Measurements from ENCODE around the gene CNTN5.

DNA sequence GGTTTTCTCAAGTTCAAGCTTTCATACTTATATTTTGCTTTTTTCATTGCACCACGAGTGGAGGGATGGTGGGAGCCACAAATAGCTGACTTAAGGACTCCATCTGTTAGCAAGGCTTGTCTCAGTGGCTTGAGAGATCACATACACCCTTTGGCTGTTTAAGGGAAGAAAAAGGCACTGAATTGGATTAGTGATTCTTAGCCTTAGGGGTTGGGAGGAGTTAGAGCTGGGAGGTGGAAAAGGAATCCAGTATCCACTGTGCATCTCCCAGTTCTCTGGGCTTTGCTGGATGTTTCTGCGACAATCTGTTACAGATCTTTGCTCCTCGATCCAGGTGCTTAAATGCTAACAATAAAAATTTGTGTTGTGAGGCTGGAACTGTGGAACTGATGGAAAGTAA is 593.6 kb downstream of the CNTN5 start:
- TF ChIP-seq, protein P1, sequence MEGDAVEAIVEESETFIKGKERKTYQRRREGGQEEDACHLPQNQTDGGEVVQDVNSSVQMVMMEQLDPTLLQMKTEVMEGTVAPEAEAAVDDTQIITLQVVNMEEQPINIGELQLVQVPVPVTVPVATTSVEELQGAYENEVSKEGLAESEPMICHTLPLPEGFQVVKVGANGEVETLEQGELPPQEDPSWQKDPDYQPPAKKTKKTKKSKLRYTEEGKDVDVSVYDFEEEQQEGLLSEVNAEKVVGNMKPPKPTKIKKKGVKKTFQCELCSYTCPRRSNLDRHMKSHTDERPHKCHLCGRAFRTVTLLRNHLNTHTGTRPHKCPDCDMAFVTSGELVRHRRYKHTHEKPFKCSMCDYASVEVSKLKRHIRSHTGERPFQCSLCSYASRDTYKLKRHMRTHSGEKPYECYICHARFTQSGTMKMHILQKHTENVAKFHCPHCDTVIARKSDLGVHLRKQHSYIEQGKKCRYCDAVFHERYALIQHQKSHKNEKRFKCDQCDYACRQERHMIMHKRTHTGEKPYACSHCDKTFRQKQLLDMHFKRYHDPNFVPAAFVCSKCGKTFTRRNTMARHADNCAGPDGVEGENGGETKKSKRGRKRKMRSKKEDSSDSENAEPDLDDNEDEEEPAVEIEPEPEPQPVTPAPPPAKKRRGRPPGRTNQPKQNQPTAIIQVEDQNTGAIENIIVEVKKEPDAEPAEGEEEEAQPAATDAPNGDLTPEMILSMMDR (conservative IDR thresholded peaks at IDR 0.05 in 1 of 2, IDR thresholded peaks at IDR 0.05 in 1 of 2; ENCODE audit: low read depth in 1 of 2, low read length in 2 of 2) = no peak
- no peak for TF ChIP-seq EZH2 (IDR thresholded peaks at IDR 0.05; ENCODE audit: low read length, missing control alignments)
